Renal cortical epithelial cell (primary cell): ENCODE measurements around the gene ST6GALNAC3. TPM values are rescaled to one million over a fixed set of nuclear protein-coding genes. Genes with fewer than 3 reads are reported as not detected.
A peak's percentile ranks its signal among the peaks of the same experiment; 100 is the strongest.
"Not testable (repeated sequence)": the region's sequence is repeated elsewhere in the genome, so short reads cannot be mapped to it uniquely, and the experiment has no call there.

Source experiments
- DNase-seq: peaks from one replicate; pipeline ENCODE4 v3.0.0-alpha.2; 2011; ENCODE audit warnings: low read depth
- total RNA-seq: library from RNA; depleted of rRNA; stranded (reverse); fragments of >200 nt; gene quantifications from 2 replicates; pipeline ENCODE4 v1.2.3, GENCODE V29; 2014

Gene ST6GALNAC3
- total RNA-seq = 0.50 and 0.69 TPM in 2 replicates

DNA sequence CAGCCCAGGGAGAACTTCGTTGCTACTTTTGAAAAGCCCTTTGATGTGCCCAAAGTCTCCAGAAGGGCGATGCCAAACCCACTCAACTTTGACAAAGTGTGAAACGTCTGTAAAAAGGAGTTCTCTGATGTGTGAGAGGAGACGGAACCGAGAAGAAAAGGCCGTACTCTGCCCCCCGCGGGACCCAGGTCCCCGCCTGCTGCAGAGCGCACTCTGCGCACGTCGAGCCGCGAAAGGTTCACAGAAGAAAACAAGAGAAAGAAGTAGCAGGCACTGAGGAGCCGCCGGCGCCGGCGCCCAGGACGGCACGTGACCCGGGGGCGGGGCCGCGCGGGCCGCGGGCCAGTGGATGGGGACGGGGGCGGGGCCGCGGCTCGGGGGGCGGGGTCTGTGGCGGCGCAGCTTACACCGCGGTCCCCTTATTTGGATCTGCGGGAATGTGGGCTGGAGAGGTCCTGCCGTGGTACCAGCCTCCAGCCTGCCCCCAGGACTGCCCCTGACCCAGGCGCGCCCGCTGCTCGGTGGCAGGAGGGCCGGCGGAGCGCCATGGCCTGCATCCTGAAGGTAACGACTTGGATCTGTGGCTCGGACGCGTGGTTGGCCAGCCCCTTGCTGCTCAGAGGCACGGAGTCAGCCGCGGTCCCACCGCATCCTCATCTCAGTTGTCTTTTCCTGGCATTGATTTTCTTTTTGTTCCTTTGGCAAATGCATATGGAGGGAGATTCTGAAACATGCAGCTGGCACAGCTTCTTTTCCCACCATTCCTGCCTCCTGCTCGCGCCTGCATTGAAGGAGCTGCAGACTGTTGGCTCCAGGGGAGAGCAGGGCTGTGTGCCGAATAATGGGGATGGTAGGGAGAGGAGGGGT is at the start of gene ST6GALNAC3:
Gene ST6GALNAC3, plus strand, starts transcription at position 426 of the 867 bp plus-strand sequence.
- DNase-seq = peak; percentile 16

DNA sequence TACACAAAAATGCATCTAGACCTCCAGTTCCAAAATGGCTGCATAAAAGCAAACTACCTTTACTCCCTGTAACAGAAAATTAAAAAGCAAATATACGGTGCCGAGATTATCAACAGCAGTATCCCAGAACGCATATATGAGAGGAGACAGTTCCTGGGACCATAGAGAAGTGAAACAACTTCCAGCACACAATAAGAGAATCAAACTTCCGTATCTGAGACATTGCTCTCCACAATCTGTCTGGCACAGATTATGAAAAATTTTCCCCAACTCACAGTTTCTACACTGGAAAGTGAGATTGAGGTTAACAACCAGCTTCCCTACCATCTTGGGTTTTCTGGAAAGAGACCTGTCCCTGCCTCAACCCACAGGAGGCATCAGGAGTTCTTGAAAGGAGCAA is 47.2 kb upstream of the ST6GALNAC3 start:
- DNase-seq = no peak

DNA sequence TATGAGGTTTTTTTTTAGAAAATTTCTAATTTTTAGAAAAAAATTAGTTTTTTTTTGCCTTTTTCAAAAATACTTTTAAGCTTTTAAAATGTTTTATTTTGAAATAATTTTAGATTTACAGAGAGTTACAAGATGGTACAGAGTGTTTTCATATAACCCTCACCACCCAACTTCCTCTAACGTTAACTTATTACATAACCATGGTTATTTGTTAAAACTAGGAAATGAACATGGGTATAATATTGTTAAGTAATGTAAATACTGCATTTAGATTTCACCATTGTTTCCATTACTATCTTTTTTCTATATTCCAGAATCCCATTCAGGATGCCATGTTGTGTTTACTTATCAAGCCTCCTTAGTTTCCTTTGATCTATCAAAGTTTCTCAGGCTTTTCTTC is 45.2 kb upstream of the ST6GALNAC3 start:
- DNase-seq = no peak

DNA sequence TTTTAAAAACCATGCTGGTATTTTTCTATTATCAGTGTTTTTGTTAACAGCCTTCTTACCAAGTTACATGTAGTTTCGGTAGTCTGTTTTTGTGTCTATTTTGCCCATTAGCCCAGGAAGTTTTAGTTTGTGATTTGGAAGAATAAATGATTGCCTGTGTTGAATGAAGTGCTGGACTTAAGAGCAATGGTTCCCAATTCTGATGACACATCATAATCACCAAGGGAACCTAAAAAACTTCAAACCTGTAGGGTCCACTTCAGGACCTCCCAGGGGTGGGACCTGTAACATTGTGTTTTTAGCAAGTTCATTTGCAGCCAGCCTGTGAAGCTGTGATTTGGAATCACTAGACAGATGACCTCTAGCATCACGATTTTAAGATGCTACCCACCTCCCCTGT is 43.0 kb upstream of the ST6GALNAC3 start:
- DNase-seq = no peak

DNA sequence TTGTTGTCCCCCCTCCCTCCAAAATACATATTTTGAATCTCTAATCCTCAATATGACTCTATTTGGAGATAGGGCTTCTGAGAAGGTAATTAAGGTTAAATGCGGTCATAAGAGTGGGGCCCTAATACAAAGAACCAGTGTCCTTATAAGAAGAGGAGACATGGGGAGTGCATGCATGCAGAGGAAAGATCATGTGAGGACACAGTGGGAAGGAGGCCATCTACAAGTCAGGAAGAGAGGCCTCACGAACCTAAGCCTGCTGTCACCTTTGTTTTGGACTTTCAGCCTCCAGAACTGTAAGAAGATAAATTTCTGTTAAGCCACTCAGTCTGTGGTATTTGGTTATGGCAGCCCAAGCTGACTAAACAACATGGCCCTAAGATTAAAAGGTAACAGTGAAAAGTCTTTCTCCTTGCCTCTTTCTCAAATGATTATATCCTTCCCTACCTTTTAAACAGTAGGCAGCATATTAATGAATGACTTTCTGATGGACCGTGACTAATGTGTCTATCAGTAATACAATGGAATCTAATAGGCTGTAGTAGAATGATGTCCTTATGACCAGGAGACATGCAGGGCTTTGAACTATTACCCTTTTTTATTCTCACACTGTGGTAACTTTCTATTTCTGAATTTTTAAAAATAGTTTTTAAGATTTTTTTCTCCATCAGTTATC is 40.6 kb upstream of the ST6GALNAC3 start:
- peak; percentile 60 for DNase-seq

DNA sequence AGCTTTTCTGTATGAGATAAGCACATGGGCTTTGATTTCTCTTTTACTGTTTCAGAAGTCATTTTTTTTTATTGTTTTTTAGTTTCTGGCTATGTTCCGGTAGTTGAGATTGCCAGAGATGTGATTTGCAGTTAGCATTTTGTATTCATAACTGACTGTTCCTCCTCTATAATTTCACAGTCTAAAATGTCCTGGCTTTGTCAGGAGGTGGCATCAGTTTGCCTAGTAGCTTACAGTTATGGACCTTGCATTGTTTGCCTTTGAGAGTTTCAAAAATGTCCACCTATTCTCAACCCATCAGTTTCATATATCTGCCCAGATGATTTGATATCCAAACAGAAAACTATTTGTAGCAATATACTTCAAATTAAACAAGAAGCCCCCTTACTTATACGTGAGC is 39.5 kb upstream of the ST6GALNAC3 start:
- DNase-seq = peak; percentile 16

DNA sequence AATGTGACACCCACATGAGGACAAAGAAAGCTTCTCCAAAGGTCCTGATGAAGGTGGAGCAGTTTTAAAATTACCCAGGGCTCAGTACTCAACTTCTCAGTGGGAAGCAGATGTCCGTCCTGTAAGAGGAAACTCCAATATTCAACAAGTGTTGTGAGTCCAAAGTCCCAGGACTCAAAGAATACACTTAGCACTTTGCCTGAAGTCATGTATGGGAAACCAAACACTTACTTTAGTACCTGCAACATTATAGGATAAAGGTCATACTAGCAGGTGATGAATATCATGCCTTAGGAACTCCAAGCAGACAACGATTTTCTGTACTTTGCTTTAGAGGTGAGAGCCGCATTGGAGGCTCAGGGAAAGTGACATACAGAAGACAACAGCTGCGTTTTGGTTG is 37.2 kb upstream of the ST6GALNAC3 start:
- no peak for DNase-seq

DNA sequence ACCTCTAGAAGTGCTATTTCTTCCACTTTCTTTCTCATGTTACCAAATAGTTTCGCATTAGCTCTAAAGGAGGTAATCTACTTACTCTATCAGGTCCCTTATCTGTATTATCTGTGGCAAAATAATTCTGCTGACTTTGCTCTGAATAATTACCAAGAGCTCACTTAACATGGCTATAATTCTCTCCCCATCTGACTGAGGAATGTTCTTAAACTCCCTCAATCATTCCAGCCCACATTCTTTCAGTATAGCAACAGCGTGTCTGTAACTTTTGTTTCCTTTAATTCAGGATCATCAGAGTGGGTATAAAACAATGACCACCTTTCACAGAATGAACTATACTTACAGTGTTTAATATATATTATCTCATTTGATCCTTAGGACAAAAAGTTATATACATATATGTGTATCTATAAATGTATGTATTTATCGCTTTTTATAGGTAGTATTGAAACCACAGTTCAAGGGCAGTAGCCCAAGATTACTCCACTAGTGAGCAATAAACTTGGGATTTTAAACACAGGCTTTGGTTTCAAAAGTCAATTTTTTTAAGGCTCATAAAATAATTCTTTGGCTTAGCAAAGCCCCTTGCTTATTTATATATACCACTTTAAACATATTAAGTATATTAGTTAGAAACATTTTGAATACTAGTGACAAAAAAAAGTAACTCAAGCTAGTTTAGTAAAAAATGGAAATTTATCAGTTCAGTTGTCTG is 36.1 kb upstream of the ST6GALNAC3 start:
- DNase-seq = peak; percentile 26

DNA sequence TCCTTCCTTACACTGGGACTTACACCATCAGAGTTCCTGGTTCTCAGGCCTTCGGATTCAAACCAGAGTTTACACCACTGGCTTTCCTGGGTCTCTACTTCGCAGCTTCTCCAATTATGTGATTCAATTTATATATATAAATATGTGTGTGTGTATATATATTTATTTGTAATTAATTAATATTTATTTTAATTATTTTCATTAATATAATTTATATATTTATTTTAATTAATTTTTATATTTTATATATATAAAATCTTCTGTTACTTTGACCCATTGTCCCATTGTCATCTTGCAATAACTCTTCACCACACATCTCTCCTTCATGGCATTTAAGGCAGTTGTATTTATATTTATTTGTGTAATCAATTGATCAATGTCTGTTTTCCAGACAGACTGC is 28.4 kb upstream of the ST6GALNAC3 start:
- no peak for DNase-seq

DNA sequence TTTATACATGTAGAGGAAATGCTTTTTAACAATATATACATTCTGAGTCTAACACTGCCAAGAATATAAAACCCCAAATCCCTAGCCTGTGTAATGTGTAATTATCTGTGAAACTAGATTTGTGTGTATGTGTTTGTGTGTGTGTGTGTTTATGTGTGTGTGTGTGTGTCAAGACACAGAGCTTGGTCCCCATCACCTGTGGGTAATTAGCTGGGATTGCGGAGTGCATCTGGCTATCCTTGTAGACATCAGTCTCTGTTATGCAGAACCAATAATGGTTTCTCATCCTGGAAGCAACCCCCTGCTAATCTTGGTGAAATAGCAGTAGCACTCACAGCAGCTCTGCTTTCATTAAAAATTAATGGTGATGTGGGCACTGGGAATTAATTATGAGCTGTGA is 26.3 kb upstream of the ST6GALNAC3 start:
- no peak for DNase-seq

DNA sequence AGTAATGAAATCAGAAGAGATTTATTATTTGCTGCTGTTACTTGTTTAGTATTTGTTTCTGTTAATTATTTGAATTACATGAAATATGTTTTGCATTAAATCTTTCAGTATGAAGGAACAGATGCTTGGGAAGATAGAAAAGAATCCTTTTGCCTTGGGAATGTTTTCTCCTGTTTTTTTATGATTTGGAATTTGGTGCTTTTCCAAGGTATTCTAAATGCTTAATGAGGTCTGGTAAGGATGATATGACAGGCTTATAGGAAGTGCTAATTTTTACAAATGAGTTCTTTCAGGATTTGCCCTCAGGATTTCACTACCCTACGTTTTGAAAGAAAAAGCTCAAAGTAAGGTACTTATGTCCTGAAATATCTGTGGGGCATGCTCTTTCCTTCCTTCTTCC is 25.6 kb upstream of the ST6GALNAC3 start:
- no peak for DNase-seq

DNA sequence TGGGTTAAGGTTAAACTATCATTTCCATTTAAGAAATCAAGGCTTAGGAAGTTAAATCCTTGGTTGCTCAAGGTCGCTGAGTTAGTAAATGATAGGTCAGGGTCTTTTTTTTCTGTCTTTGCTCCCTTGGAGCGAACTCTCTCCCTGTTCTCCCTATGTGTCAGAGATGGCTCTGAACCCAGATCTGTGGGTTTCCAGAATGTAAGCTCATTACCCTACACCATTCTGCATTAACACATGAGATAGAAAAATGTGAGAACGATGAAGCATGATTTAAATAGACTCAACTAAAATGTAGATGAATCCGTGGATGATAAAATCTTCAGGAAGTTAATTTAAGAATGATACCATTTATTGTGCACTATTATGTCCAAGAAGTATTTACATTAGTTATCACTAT is 25.0 kb upstream of the ST6GALNAC3 start:
- no peak for DNase-seq

DNA sequence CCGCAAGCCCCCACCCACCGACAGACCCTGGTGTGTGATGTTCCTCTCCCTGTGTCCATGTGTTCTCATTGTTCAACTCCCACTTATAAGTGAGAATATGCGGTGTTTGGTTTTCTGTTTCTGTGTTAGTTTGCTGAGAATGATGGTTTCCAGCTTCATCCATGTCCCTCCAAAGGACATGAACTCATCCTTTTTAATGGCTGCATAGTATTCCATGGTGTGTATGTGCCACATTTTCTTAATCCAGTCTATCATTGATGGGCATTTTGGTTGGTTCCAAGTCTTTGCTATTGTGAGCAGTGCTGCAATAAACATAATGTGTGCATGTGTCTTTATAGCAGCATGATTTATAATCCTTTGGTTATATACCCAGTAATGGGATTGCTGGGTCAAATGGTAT is 24.5 kb upstream of the ST6GALNAC3 start:
- DNase-seq = not testable (repeated sequence)

DNA sequence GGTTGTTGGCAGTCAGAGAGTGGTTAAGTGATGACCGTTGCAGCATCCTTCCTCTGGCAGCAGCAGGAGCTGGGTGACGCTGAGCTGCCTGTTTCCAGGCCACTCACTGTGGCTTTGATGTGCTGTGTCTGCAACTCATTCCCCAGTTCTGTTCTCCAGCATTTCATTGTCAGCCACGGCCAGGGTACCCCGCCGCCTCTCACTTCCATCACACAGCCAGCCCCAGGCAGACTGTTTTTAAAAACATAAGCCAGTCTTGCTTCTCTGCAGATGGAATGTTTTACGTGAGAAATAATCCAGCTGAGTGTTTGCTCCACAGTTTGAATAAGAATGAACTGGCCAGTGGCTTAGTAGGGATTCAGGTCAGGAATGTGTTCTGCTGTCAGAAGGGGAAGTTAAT is 21.5 kb upstream of the ST6GALNAC3 start:
- no peak for DNase-seq

DNA sequence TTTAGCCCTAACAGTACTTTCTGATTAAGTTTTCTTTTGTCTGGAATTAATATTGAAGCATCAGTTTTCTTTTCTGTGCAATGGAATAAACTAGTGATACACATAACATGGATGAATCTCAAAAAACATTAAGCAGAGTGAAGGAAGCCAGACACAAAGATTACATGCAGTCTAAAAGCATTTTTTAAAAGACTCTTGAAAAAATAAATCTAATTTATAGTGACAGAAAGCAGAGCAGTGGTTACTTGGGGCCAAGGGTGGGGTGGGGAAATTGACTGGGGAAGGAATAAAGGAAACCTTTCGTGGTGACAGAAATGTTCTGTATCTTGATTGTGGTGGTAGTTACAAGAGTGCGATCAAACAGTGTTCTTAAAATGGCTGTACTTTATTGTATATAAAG is 20.2 kb upstream of the ST6GALNAC3 start:
- no peak for DNase-seq

DNA sequence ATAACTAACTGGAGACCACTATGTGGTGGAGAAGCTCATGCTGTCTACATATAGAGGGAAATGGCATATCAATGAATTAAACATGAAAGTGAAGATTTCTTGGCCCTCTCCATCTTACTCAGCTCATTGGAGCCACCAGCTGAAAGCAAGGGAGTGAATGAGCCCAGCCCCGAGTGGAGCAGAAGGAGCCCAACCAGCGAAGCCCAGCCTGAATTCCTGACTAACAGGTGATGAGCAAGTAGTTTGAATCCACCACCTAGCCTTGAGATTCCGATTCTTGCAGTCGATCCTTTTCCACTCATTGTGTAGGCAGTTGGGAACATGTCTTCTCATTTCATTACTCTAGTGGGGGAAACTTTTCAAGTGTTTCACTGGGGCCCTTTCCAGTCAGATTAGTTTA is 18.6 kb upstream of the ST6GALNAC3 start:
- DNase-seq = no peak

DNA sequence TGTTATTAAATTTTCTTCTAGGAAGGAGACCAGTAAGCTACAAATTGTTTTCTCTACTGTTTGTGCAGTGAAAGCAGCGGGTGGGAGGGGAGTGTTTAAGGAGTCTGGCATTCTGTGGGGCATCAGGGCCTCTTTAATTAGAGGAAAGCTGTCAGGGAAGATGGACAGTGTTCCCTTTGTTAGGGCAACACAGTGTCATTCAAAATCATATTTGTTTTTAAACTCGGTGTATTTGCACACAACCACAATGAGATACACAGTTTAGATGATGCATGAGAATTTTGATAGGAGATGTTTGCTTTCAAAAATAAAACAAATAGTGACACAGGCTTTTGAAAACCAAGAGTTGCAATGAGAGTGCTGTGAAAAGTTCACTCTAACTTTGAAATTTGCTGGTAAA is 15.1 kb upstream of the ST6GALNAC3 start:
- DNase-seq = no peak

DNA sequence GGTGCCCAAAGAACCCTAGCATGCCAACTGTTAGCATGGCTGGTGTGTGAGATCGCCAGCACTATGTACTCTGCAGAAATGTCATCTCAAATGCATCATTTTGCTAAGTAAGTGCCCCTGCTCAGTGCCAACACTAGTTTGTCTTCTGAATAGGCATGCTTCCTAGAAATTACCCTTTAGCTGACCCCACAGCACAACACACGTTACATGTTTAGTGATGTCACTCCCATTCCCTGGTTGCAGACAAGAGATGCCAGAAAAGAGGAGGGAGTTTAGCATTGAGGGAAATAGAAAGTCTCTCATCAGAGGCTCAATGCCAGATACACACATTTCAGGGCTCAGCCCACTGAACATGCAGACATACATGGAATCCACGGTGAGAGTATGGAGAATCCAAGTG is 9.3 kb upstream of the ST6GALNAC3 start:
- DNase-seq = no peak

DNA sequence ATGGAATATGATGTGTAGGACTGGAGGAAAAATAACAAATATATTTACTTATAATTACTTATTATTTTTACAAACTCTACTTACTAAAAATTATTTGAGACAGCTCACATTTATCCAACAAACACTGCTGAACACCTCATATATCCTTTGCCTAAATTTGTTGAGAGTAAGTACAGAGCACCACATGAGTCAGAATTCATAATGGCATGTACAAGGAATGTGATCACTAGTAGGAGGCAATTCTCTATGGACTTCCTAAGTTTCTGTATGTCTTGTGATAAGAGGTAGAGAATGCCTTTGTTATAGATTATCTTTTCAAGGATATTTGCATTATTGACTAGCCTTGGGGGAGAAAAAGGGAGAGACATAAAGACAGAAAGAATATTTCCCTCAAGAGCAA is 8.2 kb upstream of the ST6GALNAC3 start:
- peak; percentile 31 for DNase-seq

DNA sequence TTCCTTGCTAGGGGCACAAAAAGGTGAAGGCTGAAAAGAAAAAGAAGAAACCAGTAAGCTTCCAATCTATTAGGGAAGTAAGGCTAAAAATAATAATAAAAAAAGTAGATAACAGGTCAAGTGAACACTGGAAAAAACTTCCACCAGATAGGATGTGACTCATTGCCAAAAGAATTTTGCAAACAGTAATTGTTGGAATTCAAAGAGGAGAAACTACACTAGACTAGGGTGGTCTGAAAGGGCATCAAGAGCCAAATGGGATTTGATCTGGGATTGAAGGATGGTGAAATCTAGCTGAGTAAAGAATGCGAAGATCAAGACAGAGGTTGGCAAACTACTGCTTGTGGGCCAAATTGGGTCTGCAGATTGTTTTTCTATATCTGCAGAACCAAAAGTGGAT is 6.0 kb upstream of the ST6GALNAC3 start:
- peak; percentile 51 for DNase-seq

DNA sequence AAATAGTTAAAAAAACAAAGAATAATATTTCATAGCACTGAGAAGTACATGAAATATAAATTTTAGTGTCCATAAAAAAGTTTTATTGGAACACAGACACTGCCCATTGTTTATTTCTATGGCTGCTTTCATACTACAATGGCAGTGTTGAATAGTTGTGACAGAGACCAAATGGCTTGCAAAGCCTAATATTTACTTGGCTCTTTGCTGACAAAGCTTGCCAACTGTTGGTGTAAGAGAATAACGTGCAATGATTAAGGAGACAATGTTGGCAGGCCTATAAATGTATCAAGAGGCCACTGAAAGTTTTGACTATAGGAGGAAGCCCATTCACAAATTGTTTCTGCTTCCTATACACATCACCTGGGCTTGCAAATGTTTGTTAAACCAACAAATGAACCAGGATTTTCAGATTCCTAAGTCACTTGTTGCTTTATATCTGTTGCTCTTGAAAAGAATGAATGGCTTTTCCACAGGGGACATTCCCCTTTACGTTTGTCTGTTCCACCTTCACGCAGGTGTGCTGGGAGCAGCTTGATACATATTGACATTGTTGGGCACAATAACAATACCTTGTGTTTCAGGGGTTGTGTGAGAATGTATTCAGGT is 5.5 kb upstream of the ST6GALNAC3 start:
- no peak for DNase-seq

DNA sequence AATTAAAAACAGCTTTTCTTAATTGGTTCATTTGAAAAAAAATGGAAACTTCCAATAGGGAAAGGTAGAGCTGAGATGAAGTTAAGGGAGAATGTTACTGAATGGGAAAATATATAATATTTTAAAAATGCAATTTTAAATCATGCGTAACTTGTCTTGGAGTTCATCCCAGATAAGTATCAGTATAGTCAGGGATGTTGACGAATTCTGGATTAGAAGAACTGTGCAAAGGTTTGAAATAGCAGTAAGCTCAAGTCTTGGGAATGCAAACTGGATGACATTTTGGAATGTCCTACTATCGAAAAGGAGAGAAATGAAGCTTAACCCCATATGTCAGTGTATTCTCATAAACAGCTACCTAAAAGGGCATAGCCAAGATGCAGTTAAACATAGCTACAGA is 4.0 kb upstream of the ST6GALNAC3 start:
- no peak for DNase-seq
